Neutrophil (primary cell): ENCODE results near the gene RBP7.

Experiments used
- H3K27ac ChIP-seq: fragments of 200-600 bp; sonication (generic); 2 replicates; pipeline ENCODE4 v1.5.1; 2016; ENCODE audit warnings: mild to moderate bottlenecking, moderate library complexity
- H3K27me3 ChIP-seq: fragments of 200-600 bp; sonication (generic); 2 replicates; pipeline ENCODE4 v1.6.0; 2016; ENCODE audit warnings: mild to moderate bottlenecking
- H3K36me3 ChIP-seq: fragments of 200-600 bp; sonication (generic); 2 replicates; pipeline ENCODE4 v1.5.1; 2017
- H3K4me1 ChIP-seq, 2 experiments: fragments of 200-600 bp in 1 of 2; sonication (generic) in 1 of 2; 1 replicate in 1 of 2; 2 replicates in 1 of 2; pipeline versions ENCODE4 v1.5.1 to v1.6.1; 2013 to 2016; ENCODE audit warnings: low read depth in 1 of 2, low read length in 1 of 2, mild to moderate bottlenecking in 1 of 2, moderate library complexity in 1 of 2; ENCODE audit not compliant: control insufficient read depth in 1 of 2, insufficient read depth in 1 of 2
- H3K4me3 ChIP-seq, 2 experiments: fragments of 200-600 bp in 1 of 2; sonication (generic) in 1 of 2; 1 replicate in 1 of 2; 2 replicates in 1 of 2; pipeline ENCODE4 v1.5.1; 2013 to 2016; ENCODE audit warnings: low read depth in 1 of 2, low read length in 1 of 2, mild to moderate bottlenecking in 1 of 2, moderate library complexity in 1 of 2
- H3K9me3 ChIP-seq: fragments of 200-600 bp; sonication (generic); 2 replicates; pipeline ENCODE4 v1.5.1; 2016
- TF ChIP-seq, protein P1 (sequence below): fragments of 200-600 bp; sonication (generic); IDR thresholded peaks from 2 replicates; pipeline ENCODE4 v1.5.1; 2016; ENCODE audit warnings: antibody characterized with exemption

RBP7 gene

DNA sequence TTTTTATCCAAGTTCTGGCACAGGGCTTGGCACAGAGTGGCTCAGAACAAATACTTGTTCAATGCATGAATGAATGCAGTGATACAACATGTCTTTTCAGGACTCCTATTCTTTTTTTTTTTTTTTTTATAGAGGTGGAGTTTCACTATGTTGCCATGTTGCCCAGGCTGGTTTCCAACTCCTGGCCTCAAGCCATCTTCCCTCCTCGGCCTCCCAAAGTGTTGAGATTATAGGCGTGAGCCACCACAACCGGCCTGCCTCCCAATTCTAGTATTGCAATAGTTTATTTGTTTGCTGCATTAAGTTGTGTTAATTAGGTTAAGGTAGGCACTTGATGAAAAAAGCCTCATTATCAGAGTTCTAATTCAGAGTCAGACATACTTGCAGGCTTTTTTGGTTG lies 53.6 kb downstream of the RBP7 start:
- H3K4me1 ChIP-seq: peaks cover 4 to 5% of the 10 kb centered on the region in 2 experiments

DNA sequence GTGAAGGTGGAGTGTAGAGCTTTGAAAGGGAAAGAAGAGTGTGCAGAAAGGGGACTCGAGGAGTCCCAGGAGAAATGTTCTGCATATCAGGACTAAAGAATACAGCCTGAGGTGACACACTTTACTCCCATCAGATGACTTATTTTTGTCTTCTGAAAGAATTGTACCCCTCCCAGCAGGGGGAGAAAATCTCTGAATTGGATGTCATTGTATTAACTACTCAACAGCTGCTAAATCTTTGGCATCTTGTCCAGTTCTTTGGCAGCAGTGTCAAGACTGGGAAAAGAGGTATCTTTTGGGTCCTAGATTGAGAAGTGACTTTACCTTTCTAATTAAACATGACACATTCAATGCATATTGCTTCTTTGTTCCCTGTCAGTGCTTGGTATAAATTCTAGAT lies 54.6 kb downstream of the RBP7 start:
- Histone ChIP-seq H3K4me1 (peaks cover 15 to 16% of the 10 kb centered on the region in 2 experiments), H3K4me3 (no peak overlapping the region), H3K36me3 (peaks cover 13% of the 10 kb centered on the region), H3K27me3 (no peaks in the 10 kb centered on the region), H3K27ac (no peak overlapping the region), H3K9me3 (no peaks in the 10 kb centered on the region)
- TF ChIP-seq, protein P1, sequence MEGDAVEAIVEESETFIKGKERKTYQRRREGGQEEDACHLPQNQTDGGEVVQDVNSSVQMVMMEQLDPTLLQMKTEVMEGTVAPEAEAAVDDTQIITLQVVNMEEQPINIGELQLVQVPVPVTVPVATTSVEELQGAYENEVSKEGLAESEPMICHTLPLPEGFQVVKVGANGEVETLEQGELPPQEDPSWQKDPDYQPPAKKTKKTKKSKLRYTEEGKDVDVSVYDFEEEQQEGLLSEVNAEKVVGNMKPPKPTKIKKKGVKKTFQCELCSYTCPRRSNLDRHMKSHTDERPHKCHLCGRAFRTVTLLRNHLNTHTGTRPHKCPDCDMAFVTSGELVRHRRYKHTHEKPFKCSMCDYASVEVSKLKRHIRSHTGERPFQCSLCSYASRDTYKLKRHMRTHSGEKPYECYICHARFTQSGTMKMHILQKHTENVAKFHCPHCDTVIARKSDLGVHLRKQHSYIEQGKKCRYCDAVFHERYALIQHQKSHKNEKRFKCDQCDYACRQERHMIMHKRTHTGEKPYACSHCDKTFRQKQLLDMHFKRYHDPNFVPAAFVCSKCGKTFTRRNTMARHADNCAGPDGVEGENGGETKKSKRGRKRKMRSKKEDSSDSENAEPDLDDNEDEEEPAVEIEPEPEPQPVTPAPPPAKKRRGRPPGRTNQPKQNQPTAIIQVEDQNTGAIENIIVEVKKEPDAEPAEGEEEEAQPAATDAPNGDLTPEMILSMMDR: no peak

More for the DNA sequence above, 53.6 kb downstream of the RBP7 start:
- peaks cover 13% of the 10 kb centered on the region for H3K36me3 ChIP-seq
- H3K27ac ChIP-seq: no peak overlapping the region
- TF ChIP-seq, protein P1: no peak
- H3K9me3 ChIP-seq: no peaks in the 10 kb centered on the region
- H3K27me3 ChIP-seq: no peaks in the 10 kb centered on the region
- H3K4me3 ChIP-seq: no peak overlapping the region

- Histone ChIP-seq H3K4me1 (peaks cover 17 to 20% of the 10 kb centered on the region in 2 experiments), H3K9me3 (no peaks in the 10 kb centered on the region), H3K36me3 (peaks cover 13% of the 10 kb centered on the region), H3K27ac (no peak overlapping the region), H3K27me3 (no peaks in the 10 kb centered on the region), H3K4me3 (no peak overlapping the region)
- TF ChIP-seq, protein P1: no peak
Observed at GRCh38 chr1:10052347-10052746, 55.3 kb downstream of the RBP7 start.

GRCh38 chr1:10054465-10054864 lies 57.4 kb downstream of the RBP7 start:
- H3K9me3 ChIP-seq: no peaks in the 10 kb centered on the region
- TF ChIP-seq, protein P1: no peak

DNA sequence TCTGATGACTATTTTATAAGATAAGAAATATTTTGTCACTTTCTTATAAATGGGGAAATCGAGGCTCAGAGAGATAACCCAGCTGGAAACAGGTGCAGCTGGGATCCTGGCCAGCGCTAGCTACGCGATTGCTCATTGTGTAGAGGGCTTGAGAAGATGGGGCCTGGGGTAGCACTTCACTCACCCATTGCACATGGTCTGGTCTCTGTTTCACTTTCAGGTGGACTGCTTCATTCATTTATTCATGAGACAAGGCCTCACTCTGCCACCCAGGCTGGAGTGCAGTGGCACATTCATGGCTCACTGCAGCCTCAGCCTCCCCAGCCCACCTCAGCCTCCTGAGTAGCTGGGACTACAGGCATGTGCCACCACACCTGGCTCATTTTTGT lies 59.6 kb downstream of the RBP7 start:
- TF ChIP-seq, protein P1: no peak
- Histone ChIP-seq H3K27ac (peak overlapping the region; percentile 96), H3K36me3 (peaks cover 2% of the 10 kb centered on the region), H3K9me3 (no peaks in the 10 kb centered on the region), H3K4me3 (peak overlapping the region in 1 of 2 experiments; percentile 40), H3K4me1 (peaks cover 23 to 32% of the 10 kb centered on the region in 2 experiments), H3K27me3 (no peaks in the 10 kb centered on the region)

More at GRCh38 chr1:10054465-10054864, 57.4 kb downstream of the RBP7 start:
- peaks cover 13% of the 10 kb centered on the region for H3K36me3 ChIP-seq
- H3K27me3 ChIP-seq: no peaks in the 10 kb centered on the region
- peak overlapping the region; percentile 22 for H3K27ac ChIP-seq
- no peak overlapping the region for H3K4me3 ChIP-seq
- H3K4me1 ChIP-seq: peaks cover 23 to 30% of the 10 kb centered on the region in 2 experiments

DNA sequence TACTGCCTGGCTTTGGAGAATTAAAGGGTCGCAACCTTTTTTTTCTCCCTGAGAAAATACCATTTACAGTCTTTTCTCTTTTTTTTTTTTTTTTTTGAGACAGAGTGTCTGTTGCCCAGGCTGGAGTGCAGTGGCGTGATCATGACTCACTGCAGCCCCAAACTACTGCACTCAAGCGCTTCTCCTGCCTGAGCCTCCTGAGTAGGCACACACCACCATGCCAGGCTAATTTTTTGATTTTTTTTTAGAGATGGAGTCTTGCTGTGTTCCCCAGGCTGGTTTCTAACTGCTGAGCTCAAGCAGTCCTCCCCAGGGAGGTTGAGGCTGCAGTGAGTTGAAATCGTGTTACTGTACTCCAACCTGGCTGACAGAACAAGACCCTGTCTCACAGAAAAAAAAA lies 60.3 kb downstream of the RBP7 start:
- H3K4me3 ChIP-seq: no peak overlapping the region
- TF ChIP-seq, protein P1: no peak
- H3K27me3 ChIP-seq: no peaks in the 10 kb centered on the region
- H3K27ac ChIP-seq: peak overlapping the region; percentile 96
- peaks cover 23 to 32% of the 10 kb centered on the region in 2 experiments for H3K4me1 ChIP-seq
- H3K36me3 ChIP-seq: no peaks in the 10 kb centered on the region
- H3K9me3 ChIP-seq: no peaks in the 10 kb centered on the region
